ENCODE measurements around the gene KRTAP10-1.

DNA sequence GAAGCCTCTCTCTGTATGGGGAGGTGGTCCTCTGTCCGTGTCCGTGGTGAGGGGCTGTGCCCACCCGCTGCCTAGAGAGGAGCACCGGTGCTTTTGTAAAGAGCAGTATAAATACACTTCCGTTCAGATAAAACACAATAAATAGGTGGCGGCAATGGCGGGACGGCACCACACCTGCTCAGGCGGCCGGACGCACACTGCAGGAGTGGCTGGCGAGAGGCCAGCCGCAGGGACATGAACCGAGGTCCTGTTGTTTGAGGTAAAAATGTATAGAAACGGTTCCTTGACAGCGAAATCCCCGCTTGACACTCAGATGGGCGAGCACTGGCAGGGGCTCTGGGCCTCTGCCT is 40.8 kb downstream of the KRTAP10-1 start:
- TF ChIP-seq, protein P1, sequence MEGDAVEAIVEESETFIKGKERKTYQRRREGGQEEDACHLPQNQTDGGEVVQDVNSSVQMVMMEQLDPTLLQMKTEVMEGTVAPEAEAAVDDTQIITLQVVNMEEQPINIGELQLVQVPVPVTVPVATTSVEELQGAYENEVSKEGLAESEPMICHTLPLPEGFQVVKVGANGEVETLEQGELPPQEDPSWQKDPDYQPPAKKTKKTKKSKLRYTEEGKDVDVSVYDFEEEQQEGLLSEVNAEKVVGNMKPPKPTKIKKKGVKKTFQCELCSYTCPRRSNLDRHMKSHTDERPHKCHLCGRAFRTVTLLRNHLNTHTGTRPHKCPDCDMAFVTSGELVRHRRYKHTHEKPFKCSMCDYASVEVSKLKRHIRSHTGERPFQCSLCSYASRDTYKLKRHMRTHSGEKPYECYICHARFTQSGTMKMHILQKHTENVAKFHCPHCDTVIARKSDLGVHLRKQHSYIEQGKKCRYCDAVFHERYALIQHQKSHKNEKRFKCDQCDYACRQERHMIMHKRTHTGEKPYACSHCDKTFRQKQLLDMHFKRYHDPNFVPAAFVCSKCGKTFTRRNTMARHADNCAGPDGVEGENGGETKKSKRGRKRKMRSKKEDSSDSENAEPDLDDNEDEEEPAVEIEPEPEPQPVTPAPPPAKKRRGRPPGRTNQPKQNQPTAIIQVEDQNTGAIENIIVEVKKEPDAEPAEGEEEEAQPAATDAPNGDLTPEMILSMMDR (IDR thresholded peaks at IDR 0.05; ENCODE audit: control extremely low read depth in 1 of 3, insufficient read depth in 1 of 3, low read depth in 1 of 3, low read length in 3 of 3), result no peak
- TF ChIP-seq POLR2AphosphoS5 (IDR thresholded peaks at IDR 0.05; ENCODE audit: low read depth, low read length), result no peak
- no peak for TF ChIP-seq TBP (IDR thresholded peaks at IDR 0.05; ENCODE audit: low read depth, low read length)
- TF ChIP-seq RFX5 (IDR thresholded peaks at IDR 0.05; ENCODE audit: borderline replicate concordance, low read depth, low read length), result no peak
- TF ChIP-seq ZNF274 (IDR thresholded peaks at IDR 0.05; ENCODE audit: borderline replicate concordance, extremely low read depth, low read length), result no peak
- no peak for TF ChIP-seq BACH1 (IDR thresholded peaks at IDR 0.05; ENCODE audit: low read length)
- no peak for TF ChIP-seq PHF8 (conservative IDR thresholded peaks at IDR 0.05; ENCODE audit: low read depth, low read length)
- TF ChIP-seq CBX5 (IDR thresholded peaks at IDR 0.05; ENCODE audit: low read depth, low read length), result no peak
- TF ChIP-seq, protein P2, sequence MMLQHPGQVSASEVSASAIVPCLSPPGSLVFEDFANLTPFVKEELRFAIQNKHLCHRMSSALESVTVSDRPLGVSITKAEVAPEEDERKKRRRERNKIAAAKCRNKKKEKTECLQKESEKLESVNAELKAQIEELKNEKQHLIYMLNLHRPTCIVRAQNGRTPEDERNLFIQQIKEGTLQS (IDR thresholded peaks at IDR 0.05; ENCODE audit: insufficient read depth, low read depth, low read length), result no peak
- TF ChIP-seq CHD2 (IDR thresholded peaks at IDR 0.05; ENCODE audit: low read length), result no peak
- no peak for TF ChIP-seq EP300 (IDR thresholded peaks at IDR 0.05; ENCODE audit: borderline replicate concordance in 1 of 2, low read depth in 2 of 2, low read length in 2 of 2)
- TF ChIP-seq, protein P3, sequence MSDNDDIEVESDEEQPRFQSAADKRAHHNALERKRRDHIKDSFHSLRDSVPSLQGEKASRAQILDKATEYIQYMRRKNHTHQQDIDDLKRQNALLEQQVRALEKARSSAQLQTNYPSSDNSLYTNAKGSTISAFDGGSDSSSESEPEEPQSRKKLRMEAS (IDR thresholded peaks at IDR 0.05), result no peak
- TF ChIP-seq TAF1 (IDR thresholded peaks at IDR 0.05; ENCODE audit: low read depth, low read length), result no peak
- no peak for TF ChIP-seq EZH2 (IDR thresholded peaks at IDR 0.05; ENCODE audit: low read depth, low read length, severe bottlenecking)

All from H1 (cell line).